AG10803 (cell line): Measurements from ENCODE around the gene MEFV.
"Not testable (repeated sequence)": the region's sequence is repeated elsewhere in the genome, so short reads cannot be mapped to it uniquely, and the experiment has no call there.

Source experiments
- DNase-seq: peaks from one replicate; pipeline ENCODE4 v3.0.0; 2010; ENCODE audit warnings: low read depth
- H3K4me3 ChIP-seq: 2 replicates; pipeline ENCODE4 v1.5.1; 2011; ENCODE audit warnings: mild to moderate bottlenecking, low read length, control low read depth
- CTCF ChIP-seq: conservative IDR thresholded peaks from 2 replicates; pipeline ENCODE4 v1.5.1; 2011; ENCODE audit warnings: mild to moderate bottlenecking, low read length, control low read depth, inconsistent platforms

The MEFV gene

GRCh38 chr16:3215601-3216262 is 40.7 kb downstream of the MEFV start:
- H3K4me3 ChIP-seq = no peak overlapping the region
- DNase-seq = no peak
- TF ChIP-seq CTCF = no peak

- DNase-seq = no peak
- H3K4me3 ChIP-seq = no peak overlapping the region
- TF ChIP-seq CTCF = no peak
These were observed 41.4 kb downstream of the MEFV start for GRCh38 chr16:3214904-3215600.

- no peak for TF ChIP-seq CTCF
- no peak overlapping the region for H3K4me3 ChIP-seq
- DNase-seq = no peak
These were observed 43.9 kb downstream of the MEFV start for GRCh38 chr16:3212567-3212966.

- DNase-seq = no peak
- H3K4me3 ChIP-seq = no peak overlapping the region
- no peak for TF ChIP-seq CTCF
These were observed 44.4 kb downstream of the MEFV start for GRCh38 chr16:3212006-3212405.

GRCh38 chr16:3207086-3207953 is 49.1 kb downstream of the MEFV start:
- no peak for TF ChIP-seq CTCF
- DNase-seq = no peak
- no peak overlapping the region for H3K4me3 ChIP-seq

- DNase-seq = not testable (repeated sequence)
These were observed 50.5 kb downstream of the MEFV start for GRCh38 chr16:3205939-3206338.

GRCh38 chr16:3202903-3203539 is 53.4 kb downstream of the MEFV start:
- DNase-seq = no peak
- no peak for TF ChIP-seq CTCF

More at GRCh38 chr16:3205939-3206338, 50.5 kb downstream of the MEFV start:
- H3K4me3 ChIP-seq = not testable (repeated sequence)

More at GRCh38 chr16:3202903-3203539, 53.4 kb downstream of the MEFV start:
- no peak overlapping the region for H3K4me3 ChIP-seq
